Ishikawa (cell line): Measurements from ENCODE around the gene GPX7.

Experiments used
- CEBPB ChIP-seq: IDR thresholded peaks from 2 replicates; pipeline ENCODE4 v1.6.1; 2012
- CREB1 ChIP-seq: IDR thresholded peaks from 2 replicates; pipeline ENCODE4 v1.6.1; 2012; ENCODE audit warnings: low read depth
- EGR1 ChIP-seq: IDR thresholded peaks from 2 replicates; pipeline ENCODE4 v1.6.1; 2012
- EP300 ChIP-seq: IDR thresholded peaks from 2 replicates; pipeline ENCODE4 v1.6.1; 2012; ENCODE audit warnings: borderline replicate concordance
- FOXM1 ChIP-seq: IDR thresholded peaks from 2 replicates; pipeline ENCODE4 v1.6.1; 2012; ENCODE audit warnings: low read depth, borderline replicate concordance
- NFIC ChIP-seq: IDR thresholded peaks from 2 replicates; pipeline ENCODE4 v1.6.1; 2012
- RAD21 ChIP-seq: IDR thresholded peaks from 2 replicates; pipeline ENCODE4 v1.6.1; 2012; ENCODE audit warnings: low read depth
- TAF1 ChIP-seq: IDR thresholded peaks from 2 replicates; pipeline ENCODE4 v1.6.1; 2012; ENCODE audit warnings: low read depth, mild to moderate bottlenecking
- TCF12 ChIP-seq: IDR thresholded peaks from 2 replicates; pipeline ENCODE4 v1.6.1; 2012; ENCODE audit warnings: low read depth
- TEAD4 ChIP-seq: IDR thresholded peaks from 2 replicates; pipeline ENCODE4 v1.6.1; 2012
- YY1 ChIP-seq: IDR thresholded peaks from 2 replicates; pipeline ENCODE4 v1.6.1; 2012; ENCODE audit warnings: low read depth
- ZBTB7A ChIP-seq: IDR thresholded peaks from 2 replicates; pipeline ENCODE4 v1.6.1; 2012; ENCODE audit warnings: low read depth
- TF ChIP-seq, protein P1 (sequence below): IDR thresholded peaks from 2 replicates; pipeline ENCODE4 v1.6.1; 2012
- TF ChIP-seq, protein P2 (sequence below): IDR thresholded peaks from 2 replicates; pipeline ENCODE4 v1.6.1; 2012; ENCODE audit warnings: low read depth, mild to moderate bottlenecking
- TF ChIP-seq, protein P3 (sequence below): IDR thresholded peaks from 2 replicates; pipeline ENCODE4 v1.6.1; 2012

The GPX7 gene

DNA sequence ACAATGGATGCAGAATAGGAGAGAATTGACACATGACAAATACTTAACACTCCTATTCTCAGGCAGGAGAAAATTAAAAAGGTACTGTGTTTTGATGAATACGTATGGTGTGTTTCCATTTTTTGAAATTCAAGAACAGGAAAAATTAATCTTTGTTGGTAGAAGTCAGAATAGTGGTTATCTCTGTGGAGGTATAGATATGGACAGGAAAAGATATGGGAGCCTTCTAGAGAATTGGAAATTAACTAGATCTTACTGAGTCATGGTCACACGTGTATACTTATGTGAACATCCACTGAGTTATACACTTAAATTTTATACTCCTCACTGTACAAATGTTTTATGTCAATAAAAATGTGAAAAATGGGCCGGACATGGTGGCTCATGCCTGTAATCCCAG, 39.4 kb upstream of the GPX7 start:
- TF ChIP-seq ZBTB7A (no peak), EGR1 (no peak), TAF1 (no peak), CREB1 (no peak), YY1 (no peak), TCF12 (no peak)
- TF ChIP-seq, protein P1, sequence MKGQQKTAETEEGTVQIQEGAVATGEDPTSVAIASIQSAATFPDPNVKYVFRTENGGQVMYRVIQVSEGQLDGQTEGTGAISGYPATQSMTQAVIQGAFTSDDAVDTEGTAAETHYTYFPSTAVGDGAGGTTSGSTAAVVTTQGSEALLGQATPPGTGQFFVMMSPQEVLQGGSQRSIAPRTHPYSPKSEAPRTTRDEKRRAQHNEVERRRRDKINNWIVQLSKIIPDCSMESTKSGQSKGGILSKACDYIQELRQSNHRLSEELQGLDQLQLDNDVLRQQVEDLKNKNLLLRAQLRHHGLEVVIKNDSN = no peak

DNA sequence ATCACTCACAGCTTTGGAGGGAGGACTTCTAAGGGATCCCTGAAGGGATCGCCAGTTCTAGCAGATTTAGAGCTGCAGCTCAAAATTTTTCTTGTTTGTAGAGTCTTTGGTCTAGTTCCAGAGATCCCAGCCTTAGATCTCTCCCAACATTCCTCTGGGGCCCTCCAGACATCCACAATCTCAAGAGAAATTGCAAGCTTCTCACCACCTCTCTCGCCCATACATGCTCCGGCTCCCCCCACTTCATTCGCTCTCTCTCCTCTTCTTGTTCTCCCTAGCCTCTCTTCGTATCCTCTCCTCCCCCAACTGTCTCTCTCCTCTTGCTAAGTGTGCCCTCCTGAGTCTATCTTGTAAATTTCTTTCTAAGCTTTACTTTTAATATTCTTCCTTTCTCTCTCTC, 34.2 kb upstream of the GPX7 start:
- TF ChIP-seq CEBPB = no peak
- TF ChIP-seq, protein P2, sequence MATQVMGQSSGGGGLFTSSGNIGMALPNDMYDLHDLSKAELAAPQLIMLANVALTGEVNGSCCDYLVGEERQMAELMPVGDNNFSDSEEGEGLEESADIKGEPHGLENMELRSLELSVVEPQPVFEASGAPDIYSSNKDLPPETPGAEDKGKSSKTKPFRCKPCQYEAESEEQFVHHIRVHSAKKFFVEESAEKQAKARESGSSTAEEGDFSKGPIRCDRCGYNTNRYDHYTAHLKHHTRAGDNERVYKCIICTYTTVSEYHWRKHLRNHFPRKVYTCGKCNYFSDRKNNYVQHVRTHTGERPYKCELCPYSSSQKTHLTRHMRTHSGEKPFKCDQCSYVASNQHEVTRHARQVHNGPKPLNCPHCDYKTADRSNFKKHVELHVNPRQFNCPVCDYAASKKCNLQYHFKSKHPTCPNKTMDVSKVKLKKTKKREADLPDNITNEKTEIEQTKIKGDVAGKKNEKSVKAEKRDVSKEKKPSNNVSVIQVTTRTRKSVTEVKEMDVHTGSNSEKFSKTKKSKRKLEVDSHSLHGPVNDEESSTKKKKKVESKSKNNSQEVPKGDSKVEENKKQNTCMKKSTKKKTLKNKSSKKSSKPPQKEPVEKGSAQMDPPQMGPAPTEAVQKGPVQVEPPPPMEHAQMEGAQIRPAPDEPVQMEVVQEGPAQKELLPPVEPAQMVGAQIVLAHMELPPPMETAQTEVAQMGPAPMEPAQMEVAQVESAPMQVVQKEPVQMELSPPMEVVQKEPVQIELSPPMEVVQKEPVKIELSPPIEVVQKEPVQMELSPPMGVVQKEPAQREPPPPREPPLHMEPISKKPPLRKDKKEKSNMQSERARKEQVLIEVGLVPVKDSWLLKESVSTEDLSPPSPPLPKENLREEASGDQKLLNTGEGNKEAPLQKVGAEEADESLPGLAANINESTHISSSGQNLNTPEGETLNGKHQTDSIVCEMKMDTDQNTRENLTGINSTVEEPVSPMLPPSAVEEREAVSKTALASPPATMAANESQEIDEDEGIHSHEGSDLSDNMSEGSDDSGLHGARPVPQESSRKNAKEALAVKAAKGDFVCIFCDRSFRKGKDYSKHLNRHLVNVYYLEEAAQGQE = no peak
- no peak for TF ChIP-seq TCF12

DNA sequence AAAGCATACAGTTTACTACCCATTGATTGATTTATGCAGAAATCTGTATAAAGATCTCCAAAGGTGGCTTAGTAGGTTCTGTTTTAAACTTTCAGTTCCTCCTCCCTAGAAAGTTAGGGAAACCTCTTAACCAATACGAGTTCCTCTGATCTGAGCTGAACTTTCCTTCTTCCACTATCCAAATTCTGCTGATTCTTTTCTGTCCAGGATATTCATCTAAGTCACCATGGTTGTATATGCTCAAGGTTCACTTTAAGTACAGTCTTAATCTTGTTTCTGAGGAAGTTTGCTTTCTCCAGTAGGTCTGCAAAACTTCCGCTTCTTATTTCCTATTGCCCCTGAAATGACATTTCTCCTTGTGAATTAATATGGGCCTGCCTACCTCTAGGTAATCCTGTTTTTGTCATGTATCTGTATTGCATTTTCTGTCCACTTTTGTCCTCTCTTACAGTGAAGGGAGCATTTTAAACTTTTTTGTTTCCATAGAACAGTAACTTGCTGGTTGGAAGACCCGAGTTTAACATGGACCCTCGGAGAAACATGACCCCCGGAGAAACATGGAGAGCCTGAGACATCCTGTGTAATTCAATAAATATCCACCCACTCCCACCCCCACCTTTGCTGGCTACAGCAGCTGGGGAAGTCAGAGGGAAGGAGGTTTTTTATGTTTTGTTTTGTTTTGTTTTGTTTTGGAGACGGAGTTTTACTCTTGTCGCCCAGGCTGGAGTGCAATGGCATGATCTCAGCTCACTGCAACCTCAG, 32.5 kb upstream of the GPX7 start:
- no peak for TF ChIP-seq FOXM1
- TF ChIP-seq EGR1 = no peak
- no peak for TF ChIP-seq EP300
- TF ChIP-seq, protein P2 = no peak
- TF ChIP-seq TEAD4 = no peak
- TF ChIP-seq RAD21 = no peak
- TF ChIP-seq CREB1 = no peak
- TF ChIP-seq NFIC = no peak
- TF ChIP-seq, protein P3, sequence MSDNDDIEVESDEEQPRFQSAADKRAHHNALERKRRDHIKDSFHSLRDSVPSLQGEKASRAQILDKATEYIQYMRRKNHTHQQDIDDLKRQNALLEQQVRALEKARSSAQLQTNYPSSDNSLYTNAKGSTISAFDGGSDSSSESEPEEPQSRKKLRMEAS = no peak
- no peak for TF ChIP-seq TCF12
- TF ChIP-seq TAF1 = no peak
- TF ChIP-seq YY1 = no peak
- TF ChIP-seq ZBTB7A = no peak
- TF ChIP-seq CEBPB = no peak
- TF ChIP-seq, protein P1 = no peak

DNA sequence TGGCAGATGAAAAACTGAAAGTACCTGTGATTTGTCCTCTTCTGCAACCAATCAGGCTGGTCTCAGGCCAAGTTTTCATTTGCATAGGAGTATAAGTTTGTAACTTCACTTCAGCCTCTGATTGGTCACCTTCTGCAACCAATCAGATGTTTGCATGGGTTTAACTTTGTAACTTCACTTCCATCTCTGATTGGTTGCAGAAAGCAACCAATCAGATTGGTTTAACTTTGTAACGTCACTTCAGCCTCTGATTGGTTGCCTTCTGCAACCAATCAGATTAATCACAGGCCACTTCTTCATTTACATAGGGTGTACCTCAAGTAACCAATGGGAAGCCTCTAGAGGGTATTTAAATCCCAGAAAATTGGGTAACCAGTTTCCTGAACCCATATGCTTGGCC, 30.4 kb upstream of the GPX7 start:
- TF ChIP-seq EGR1 = no peak
- TF ChIP-seq TAF1 = no peak
- TF ChIP-seq, protein P2 = no peak
- TF ChIP-seq TEAD4 = no peak
- no peak for TF ChIP-seq RAD21
- no peak for TF ChIP-seq YY1
- TF ChIP-seq CEBPB = no peak

DNA sequence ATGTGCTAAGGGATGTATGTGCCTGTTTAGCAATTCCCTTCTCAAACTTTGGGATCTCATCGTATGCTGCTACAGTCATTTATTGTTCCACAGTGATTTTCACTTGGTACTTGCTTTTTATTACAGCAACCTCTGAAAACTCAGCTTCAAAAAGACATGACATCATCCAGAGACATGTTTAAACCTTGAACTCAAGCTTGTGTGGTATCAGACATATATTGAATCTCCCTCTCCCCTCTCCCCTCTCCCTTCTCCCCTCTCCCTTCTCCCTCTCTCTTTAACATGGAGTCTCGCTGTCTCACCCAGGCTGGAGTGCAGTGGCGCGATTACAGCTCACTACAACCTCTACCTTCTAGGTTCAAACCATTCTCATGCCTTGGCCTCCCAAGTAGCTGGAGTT, 29.8 kb upstream of the GPX7 start:
- TF ChIP-seq RAD21 = no peak
- no peak for TF ChIP-seq CREB1
- TF ChIP-seq, protein P2 = no peak
- no peak for TF ChIP-seq YY1
- TF ChIP-seq TEAD4 = no peak
- no peak for TF ChIP-seq EP300
- TF ChIP-seq FOXM1 = no peak
- no peak for TF ChIP-seq TCF12
- TF ChIP-seq EGR1 = no peak
- TF ChIP-seq TAF1 = no peak
- no peak for TF ChIP-seq ZBTB7A
- TF ChIP-seq, protein P1 = no peak
- TF ChIP-seq, protein P3 = no peak
- no peak for TF ChIP-seq CEBPB
- TF ChIP-seq NFIC = no peak
